GM12872 (cell line): ENCODE results near the gene EGLN1.

Experiments
- CTCF ChIP-seq: IDR thresholded peaks from 3 replicates; pipeline ENCODE4 v1.5.1; 2011; ENCODE audit warnings: low read depth, mild to moderate bottlenecking, low read length, moderate library complexity; ENCODE audit not compliant: insufficient read depth

The EGLN1 gene

GRCh38 chr1:231443363-231443762 lies 21.3 kb upstream of the EGLN1 start:
- no peak for TF ChIP-seq CTCF

- TF ChIP-seq CTCF, result no peak
Observed at GRCh38 chr1:231442735-231443134, 20.6 kb upstream of the EGLN1 start.

- TF ChIP-seq CTCF, result no peak
Observed at GRCh38 chr1:231432996-231433395, 10.9 kb upstream of the EGLN1 start.

GRCh38 chr1:231431665-231432415 lies 9.8 kb upstream of the EGLN1 start:
- TF ChIP-seq CTCF, result no peak

GRCh38 chr1:231428377-231428776 lies 6.3 kb upstream of the EGLN1 start:
- no peak for TF ChIP-seq CTCF

- no peak for TF ChIP-seq CTCF
Observed at GRCh38 chr1:231424950-231425805, 3.1 kb upstream of the EGLN1 start.

- no peak for TF ChIP-seq CTCF
Observed at GRCh38 chr1:231423648-231424047, 1.6 kb upstream of the EGLN1 start.
